Subcutaneous adipose tissue (tissue), 4 donors: Measurements from ENCODE around the gene IFT20. TPM values are rescaled to one million over a fixed set of nuclear protein-coding genes. Genes with fewer than 3 reads are reported as not detected.

Experiments used
- CTCF ChIP-seq: fragments of 450-650 bp; IDR thresholded peaks from one replicate; pipeline ENCODE4 v1.5.1; 2016; ENCODE audit warnings: low read depth, mild to moderate bottlenecking, control low read depth, antibody characterized with exemption, moderate library complexity
- total RNA-seq, 4 donors: library from RNA; depleted of rRNA; stranded (reverse); fragments of >200 nt; gene quantifications; one replicate each; pipeline ENCODE4 v1.1.0, GENCODE V29; 2016

Gene IFT20
- total RNA-seq, 4 donors from 2014 or later: 31.0 to 43.5 (median 37.3) TPM

GRCh38 chr17:28331891-28332420 lies 3.3 kb downstream of the IFT20 start:
- TF ChIP-seq CTCF: no peak

- TF ChIP-seq CTCF: no peak
These were observed 4.6 kb downstream of the IFT20 start for GRCh38 chr17:28330671-28331070.

- no peak for TF ChIP-seq CTCF
These were observed 6.9 kb downstream of the IFT20 start for GRCh38 chr17:28328325-28328724.

- no peak for TF ChIP-seq CTCF
These were observed 7.6 kb downstream of the IFT20 start for GRCh38 chr17:28327709-28328108.

- no peak for TF ChIP-seq CTCF
These were observed 8.2 kb downstream of the IFT20 start for GRCh38 chr17:28327031-28327607.

GRCh38 chr17:28326114-28326513 lies 9.2 kb downstream of the IFT20 start:
- no peak for TF ChIP-seq CTCF

- no peak for TF ChIP-seq CTCF
These were observed 10.1 kb downstream of the IFT20 start for GRCh38 chr17:28325211-28325610.
